HG03342 (cell line): Measurements from ENCODE around the gene FHOD3.

ENCODE experiments used
- ATAC-seq: cut with Tn5 transposase; IDR thresholded peaks from one replicate; pipeline ENCODE4 v1.9.1; 2021; ENCODE audit warnings: mild to moderate bottlenecking, moderate library complexity; ENCODE audit not compliant: unreplicated experiment

Gene FHOD3

DNA sequence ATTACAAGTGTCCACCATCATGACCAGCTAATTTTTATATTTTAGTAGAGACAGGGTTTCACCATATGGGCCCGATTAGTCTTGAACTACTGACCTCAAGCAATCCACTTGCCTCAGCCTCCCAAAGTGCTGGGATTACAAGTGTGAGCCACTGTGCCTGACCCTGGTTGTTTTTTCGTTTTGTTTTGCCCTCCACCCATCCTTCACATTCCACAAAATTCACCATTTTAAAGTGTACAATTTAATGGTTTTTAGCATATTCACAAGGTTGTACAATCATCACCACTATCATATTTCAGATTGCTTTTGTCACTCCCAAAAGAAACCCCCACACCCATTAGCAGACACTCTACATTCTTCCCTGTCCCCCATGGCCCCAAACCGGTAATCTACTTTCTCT lies 316.3 kb downstream of the FHOD3 start:
- no peak for ATAC-seq

DNA sequence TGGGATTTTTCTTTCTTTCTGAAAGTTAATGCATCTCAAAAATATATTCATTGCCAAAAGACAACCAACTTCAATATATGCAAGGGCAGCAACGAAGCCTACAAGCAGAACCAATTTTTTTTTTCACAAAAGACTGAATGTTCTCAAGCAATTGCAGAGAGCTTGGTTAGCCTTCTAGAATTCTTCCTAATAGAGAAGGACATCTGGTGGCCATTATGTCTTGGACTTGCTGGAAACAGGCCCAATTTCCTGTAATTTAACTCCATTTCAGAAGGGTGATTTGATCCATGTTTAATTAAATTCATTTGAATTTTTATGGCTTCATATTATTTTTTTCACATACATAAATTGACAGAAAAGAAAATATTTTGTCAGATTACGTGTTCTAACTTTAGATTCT lies 323.3 kb downstream of the FHOD3 start:
- no peak for ATAC-seq

DNA sequence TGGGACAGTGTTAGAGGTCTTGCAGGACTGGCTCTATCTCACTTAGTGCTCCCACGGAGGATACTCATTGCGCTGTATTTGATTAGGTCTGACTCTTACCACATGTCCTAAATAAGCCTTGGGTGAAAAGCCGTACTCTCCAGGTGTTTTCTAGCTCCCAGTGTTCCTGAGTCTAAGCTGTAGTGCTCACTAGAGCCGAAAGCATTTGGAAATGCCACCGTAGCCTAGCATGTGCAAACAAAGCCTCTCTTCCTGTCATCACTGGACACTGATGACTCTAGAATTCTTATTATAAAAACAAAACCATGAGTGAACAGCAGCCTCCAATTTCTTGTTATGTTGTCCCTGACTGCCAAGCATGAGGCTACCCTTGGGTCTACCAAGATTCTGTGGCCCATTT lies 325.1 kb downstream of the FHOD3 start:
- ATAC-seq = no peak

DNA sequence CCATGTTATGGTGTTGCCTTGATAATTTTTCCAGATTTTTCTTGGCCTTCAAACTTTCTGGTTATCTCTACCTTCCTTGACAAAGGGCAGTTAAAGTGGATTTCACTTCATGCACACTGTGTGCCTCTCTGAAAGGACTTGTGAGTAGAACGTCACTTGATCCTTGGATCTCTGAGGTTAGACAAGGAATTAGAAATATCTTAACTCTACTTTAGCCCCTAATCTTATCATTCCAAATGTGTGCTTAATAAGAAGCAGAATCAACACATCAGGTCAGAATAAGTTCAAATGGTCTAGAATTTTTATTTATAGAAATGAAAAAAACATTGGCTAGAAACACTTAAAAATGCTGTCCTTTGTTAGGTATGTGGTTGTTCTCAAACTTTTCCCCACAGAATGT lies 325.6 kb downstream of the FHOD3 start:
- ATAC-seq = no peak

- ATAC-seq = no peak
Measured at GRCh38 chr18:36623681-36624190, 326.2 kb downstream of the FHOD3 start.

GRCh38 chr18:36624451-36625167 lies 327.1 kb downstream of the FHOD3 start:
- no peak for ATAC-seq

DNA sequence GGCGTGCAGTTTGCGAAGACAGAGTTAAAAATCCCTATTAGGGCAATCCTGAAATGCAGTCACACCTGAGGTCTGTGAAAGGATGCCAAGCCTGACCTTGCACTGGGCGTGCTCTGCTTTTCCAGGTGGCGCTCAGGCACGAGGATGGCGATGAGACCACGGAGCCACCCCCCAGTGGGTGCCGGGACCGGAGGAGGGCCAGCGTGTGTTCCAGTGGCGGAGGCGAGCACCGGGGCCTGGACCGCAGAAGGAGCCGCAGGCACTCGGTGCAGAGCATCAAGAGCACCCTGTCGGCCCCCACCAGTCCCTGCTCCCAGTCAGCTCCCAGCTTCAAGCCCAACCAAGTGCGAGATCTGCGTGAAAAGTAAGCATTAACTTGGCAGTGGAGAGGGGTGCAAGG lies 327.9 kb downstream of the FHOD3 start:
- ATAC-seq = no peak

DNA sequence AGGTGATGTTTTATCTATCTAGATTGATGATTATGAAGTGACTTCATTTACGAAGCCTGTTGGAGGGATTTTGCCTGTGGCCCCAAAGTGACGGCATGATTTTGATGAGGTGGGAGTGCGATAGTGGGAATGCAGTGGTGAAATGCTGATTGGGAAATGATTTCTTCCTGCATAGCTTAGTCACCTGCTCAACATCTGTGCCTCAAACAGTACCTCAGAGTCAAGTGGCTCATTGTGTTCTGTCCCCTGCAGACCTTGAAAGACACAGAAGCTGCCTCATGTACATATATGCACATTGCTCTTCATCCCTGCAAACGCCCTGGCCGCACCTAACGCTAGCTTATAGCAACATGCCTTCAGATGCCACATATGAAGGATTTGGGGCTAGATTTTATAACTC lies 330.1 kb downstream of the FHOD3 start:
- no peak for ATAC-seq

DNA sequence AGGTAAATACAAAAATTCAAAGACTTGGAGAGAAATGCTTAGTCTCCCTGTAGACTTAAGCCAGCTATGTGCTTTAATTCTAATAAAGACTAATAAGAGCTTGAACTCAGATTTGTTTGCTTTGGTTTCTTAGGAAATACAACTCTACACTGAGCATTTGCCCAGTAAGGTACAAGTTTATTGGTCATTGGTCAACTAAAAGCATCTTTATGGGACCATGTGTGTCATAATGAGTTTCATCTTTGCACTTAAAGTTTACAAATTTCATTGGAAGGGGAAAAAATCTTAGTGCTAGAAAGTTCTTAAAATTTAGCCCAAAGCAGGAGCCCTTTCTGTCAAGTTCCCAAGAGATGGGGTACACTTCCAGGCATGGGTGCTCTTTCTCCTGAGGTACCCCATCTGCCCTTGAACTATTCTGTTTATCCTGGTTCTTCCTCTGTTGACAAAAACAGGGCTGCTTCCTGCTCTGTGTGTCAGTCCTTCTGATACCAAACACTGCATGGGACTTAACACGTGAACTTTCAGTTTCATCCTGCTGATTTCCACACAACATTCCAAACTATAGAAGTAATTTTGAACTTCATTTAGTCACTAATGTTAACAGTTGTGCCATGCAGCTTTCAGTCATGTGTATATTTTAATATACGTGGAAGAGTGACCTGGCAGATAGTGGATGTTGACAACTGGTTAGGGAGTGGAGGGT lies 331.1 kb downstream of the FHOD3 start:
- no peak for ATAC-seq

DNA sequence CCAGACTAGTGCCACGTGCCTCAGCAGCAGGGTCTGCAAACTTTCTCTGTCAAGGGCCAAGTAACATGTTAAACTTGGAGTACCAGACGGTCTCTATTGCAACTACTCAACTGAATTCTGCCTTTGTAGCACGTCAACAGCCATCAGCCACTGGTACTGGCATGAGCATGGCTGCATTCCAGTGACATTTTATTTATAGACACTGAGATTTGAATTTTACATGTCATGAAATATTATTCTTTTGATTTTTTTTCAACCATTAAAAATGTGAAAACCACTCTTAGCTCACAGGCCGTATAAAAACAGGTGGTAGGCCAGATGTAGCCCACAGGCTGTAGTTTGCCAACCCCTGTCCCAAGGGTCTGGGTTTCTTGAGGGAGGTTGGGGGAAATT lies 331.6 kb downstream of the FHOD3 start:
- no peak for ATAC-seq

GRCh38 chr18:36629836-36630235 lies 332.3 kb downstream of the FHOD3 start:
- no peak for ATAC-seq

DNA sequence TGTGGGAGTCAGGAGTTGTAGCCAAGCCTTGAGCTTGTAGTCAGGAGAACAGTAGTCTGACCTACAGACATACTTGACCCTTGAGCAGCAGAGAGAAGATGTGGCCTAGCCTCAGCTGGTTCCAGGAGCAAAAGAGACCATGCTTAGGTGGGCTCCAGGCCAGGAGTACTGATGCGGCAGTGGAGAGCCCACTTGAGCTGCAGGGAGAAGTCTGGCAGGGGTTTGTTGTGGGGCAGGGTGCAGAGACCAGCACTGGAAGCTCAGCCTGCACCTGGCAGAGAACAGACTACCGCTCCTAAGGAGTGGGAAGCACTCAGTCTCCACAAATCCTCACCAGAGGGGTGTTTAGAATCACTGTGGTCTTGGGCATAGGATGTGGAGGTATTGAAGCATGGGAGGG lies 333.4 kb downstream of the FHOD3 start:
- ATAC-seq = no peak

DNA sequence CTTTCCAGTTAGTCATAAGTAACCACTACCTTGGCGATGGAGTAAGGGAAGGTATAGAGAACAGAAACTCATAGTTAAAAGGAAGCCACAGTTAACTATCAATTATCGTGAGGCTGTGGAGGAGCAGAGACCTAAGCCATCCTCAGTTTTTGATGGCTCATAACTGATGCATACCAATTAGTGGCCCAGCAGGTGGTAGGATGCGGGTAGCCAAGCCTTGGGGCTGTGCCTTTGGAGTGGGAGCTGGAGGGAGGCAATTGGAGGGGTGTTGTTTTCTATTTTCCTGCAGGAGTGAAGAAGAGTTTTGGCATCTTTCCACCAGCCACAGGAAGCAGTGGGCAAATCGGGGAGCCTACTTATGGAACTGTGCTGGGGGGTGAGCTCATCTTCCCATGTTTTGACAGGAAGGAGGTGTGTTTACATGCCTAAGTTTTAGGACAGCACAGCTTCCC lies 336.5 kb downstream of the FHOD3 start:
- peak; percentile 40 for ATAC-seq

GRCh38 chr18:36634573-36635216 lies 337.2 kb downstream of the FHOD3 start:
- ATAC-seq = no peak

GRCh38 chr18:36635414-36636096 lies 338.0 kb downstream of the FHOD3 start:
- peak; percentile 31 for ATAC-seq

DNA sequence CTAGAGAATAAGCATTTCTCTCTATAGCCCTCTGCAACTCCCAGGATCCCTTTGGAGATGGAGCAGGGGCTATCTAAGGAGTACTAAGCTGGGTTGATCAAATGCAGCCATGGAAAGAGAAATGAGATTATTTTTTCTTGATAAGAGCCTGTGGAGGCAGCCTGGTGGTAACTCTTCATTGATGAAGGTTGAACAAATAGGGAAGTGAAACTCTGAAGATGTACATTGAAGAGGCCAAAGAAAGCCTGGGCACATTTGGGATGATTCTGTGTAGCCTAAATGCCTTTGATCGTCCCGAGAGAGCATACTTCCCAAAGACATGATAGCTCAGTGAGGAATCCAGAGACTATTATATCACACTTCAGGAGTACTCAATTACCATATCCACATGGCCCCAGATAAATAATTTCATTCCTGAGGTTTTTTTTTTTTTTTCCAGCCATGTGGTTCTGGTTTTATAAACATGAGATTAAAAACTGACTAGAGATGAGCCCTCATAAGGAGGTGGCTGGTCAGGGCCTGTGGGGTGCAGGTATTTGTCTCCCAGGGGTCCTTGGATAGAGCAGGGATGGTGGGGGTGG lies 338.8 kb downstream of the FHOD3 start:
- peak; percentile 33 for ATAC-seq

DNA sequence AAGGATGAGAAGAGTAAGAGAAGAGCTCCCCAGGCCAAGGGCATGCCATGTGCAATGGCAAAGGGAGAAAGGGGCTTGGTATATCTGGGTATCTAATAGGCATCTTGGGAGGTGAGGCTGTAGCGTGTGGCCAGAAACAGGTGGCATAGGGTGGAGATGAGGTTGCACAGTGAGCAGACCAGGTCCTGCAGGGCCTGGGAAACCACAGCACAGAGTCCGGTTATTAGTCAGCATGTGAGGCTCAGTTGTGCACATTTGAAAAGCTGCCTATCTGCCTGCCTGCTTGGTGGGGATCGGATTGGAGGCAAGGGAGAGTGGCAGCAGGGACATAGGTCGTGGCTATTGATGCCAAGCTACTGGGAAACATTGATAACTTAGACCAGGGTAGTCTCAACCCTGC lies 340.7 kb downstream of the FHOD3 start:
- ATAC-seq = peak; percentile 88

- no peak for ATAC-seq
Measured at GRCh38 chr18:36640021-36640952, 342.8 kb downstream of the FHOD3 start.

GRCh38 chr18:36643061-36643460 lies 345.5 kb downstream of the FHOD3 start:
- no peak for ATAC-seq

DNA sequence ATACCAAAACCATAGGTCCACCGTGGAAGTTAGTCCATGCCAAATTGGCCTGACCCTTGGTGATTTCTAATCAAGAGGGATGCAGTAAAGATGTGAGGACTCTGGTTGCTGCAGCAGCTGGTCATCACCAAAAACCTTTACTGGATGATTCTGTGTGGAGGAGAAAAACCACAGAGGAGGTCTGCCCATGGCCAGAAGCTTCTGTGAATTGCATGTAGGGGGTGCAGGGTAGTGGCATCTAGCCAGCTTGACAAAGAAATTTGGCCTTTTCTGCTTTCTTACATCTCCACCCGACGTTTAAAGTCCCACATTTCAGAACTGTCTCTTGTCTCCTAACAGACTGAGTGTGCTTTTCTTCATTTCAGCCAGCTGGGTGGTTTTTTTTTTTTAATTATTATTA lies 351.3 kb downstream of the FHOD3 start:
- no peak for ATAC-seq
